NOMO-1 treated with dmso at 0.1 percent for 144 hours (cell line): ENCODE data around the gene ACTN4.
A peak's percentile ranks its signal among the peaks of the same experiment; 100 is the strongest.

Experiments used
- DNase-seq: peaks from one replicate; lab custom pipeline; 2025; ENCODE audit not compliant: unreplicated experiment; lab: John Stamatoyannopoulos, UW

Gene ACTN4

GRCh38 chr19:38722947-38723605 is 75.6 kb downstream of the ACTN4 start:
- no peak for DNase-seq

GRCh38 chr19:38723606-38723965 is 76.1 kb downstream of the ACTN4 start:
- DNase-seq = no peak

GRCh38 chr19:38723990-38724854 is 76.8 kb downstream of the ACTN4 start:
- no peak for DNase-seq

- no peak for DNase-seq
Measured at GRCh38 chr19:38725469-38726283, 78.2 kb downstream of the ACTN4 start.

- DNase-seq = no peak
Measured at GRCh38 chr19:38726284-38726673, 78.8 kb downstream of the ACTN4 start.

GRCh38 chr19:38726761-38727301 is 79.4 kb downstream of the ACTN4 start:
- DNase-seq = no peak

GRCh38 chr19:38727306-38727867 is 79.9 kb downstream of the ACTN4 start:
- no peak for DNase-seq

- DNase-seq = no peak
Measured at GRCh38 chr19:38727868-38728660, 80.6 kb downstream of the ACTN4 start.

- no peak for DNase-seq
Measured at GRCh38 chr19:38728752-38729541, 81.5 kb downstream of the ACTN4 start.

- no peak for DNase-seq
Measured at GRCh38 chr19:38729653-38730469, 82.4 kb downstream of the ACTN4 start.

GRCh38 chr19:38730470-38730730 is 83.0 kb downstream of the ACTN4 start:
- no peak for DNase-seq

GRCh38 chr19:38730731-38731589 is 83.5 kb downstream of the ACTN4 start:
- no peak for DNase-seq

- no peak for DNase-seq
Measured at GRCh38 chr19:38731654-38732301, 84.3 kb downstream of the ACTN4 start.

- DNase-seq = no peak
Measured at GRCh38 chr19:38733241-38733492, 85.7 kb downstream of the ACTN4 start.

GRCh38 chr19:38733493-38734175 is 86.2 kb downstream of the ACTN4 start:
- DNase-seq = no peak

- DNase-seq = peak; percentile 22
Measured at GRCh38 chr19:38734176-38734425, 86.7 kb downstream of the ACTN4 start.

- no peak for DNase-seq
Measured at GRCh38 chr19:38734426-38735256, 87.2 kb downstream of the ACTN4 start.
